Measurements from ENCODE around the gene MYL4.
"Not testable (repeated sequence)": the region's sequence is repeated elsewhere in the genome, so short reads cannot be mapped to it uniquely, and the experiment has no call there.

Gene MYL4

GRCh38 chr17:47222047-47222446 lies 12.9 kb downstream of the MYL4 start:
- DNase-seq: no peak

GRCh38 chr17:47223007-47223406 lies 13.9 kb downstream of the MYL4 start:
- no peak for DNase-seq

GRCh38 chr17:47223460-47223859 lies 14.3 kb downstream of the MYL4 start:
- DNase-seq: no peak

GRCh38 chr17:47224077-47224476 lies 14.9 kb downstream of the MYL4 start:
- not testable (repeated sequence) for DNase-seq

- no peak for DNase-seq
Observed at GRCh38 chr17:47224966-47225365, 15.8 kb downstream of the MYL4 start.

GRCh38 chr17:47225436-47225858 lies 16.3 kb downstream of the MYL4 start:
- peak; percentile 4 for DNase-seq

GRCh38 chr17:47225911-47226688 lies 17.0 kb downstream of the MYL4 start:
- no peak for DNase-seq

GRCh38 chr17:47227862-47228261 lies 18.7 kb downstream of the MYL4 start:
- no peak for DNase-seq

GRCh38 chr17:47229535-47230443 lies 20.6 kb downstream of the MYL4 start:
- DNase-seq: peak; percentile 50

- DNase-seq: no peak
Observed at GRCh38 chr17:47230864-47231263, 21.7 kb downstream of the MYL4 start.

GRCh38 chr17:47231334-47231733 lies 22.2 kb downstream of the MYL4 start:
- DNase-seq: no peak

- DNase-seq: no peak
Observed at GRCh38 chr17:47231866-47232265, 22.7 kb downstream of the MYL4 start.

GRCh38 chr17:47232465-47232864 lies 23.3 kb downstream of the MYL4 start:
- no peak for DNase-seq

GRCh38 chr17:47235506-47235905 lies 26.4 kb downstream of the MYL4 start:
- DNase-seq: no peak

GRCh38 chr17:47235923-47236322 lies 26.8 kb downstream of the MYL4 start:
- no peak for DNase-seq

- DNase-seq: no peak
Observed at GRCh38 chr17:47237841-47238240, 28.7 kb downstream of the MYL4 start.

- no peak for DNase-seq
Observed at GRCh38 chr17:47238321-47239010, 29.3 kb downstream of the MYL4 start.

- DNase-seq: no peak
Observed at GRCh38 chr17:47239619-47239966, 30.4 kb downstream of the MYL4 start.

- peak; percentile 77 for DNase-seq
Observed at GRCh38 chr17:47239967-47240651, 31.0 kb downstream of the MYL4 start.

- no peak for DNase-seq
Observed at GRCh38 chr17:47240806-47241205, 31.7 kb downstream of the MYL4 start.

GRCh38 chr17:47242648-47243047 lies 33.5 kb downstream of the MYL4 start:
- no peak for DNase-seq

- DNase-seq: no peak
Observed at GRCh38 chr17:47243737-47244598, 34.8 kb downstream of the MYL4 start.

Data from NCI-H2029 (cell line).